Caki2 (cell line): ENCODE data around the gene MED13. TPM values are rescaled to one million over a fixed set of nuclear protein-coding genes. Genes with fewer than 3 reads are reported as not detected.

ENCODE experiments used
- DNase-seq: peaks from one replicate; pipeline ENCODE4 v3.0.0-alpha.2; 2015; ENCODE audit warnings: low read depth
- in situ Hi-C: cut with HindIII; loops from 2 replicates; pipeline ENCODE4 v1.10.0; 2016; ENCODE audit warnings: low sequenced_read_pairs, low pct_unique_long_range_greater_than_20kb, mixed read lengths
- total RNA-seq: library from RNA; depleted of rRNA; stranded (reverse); fragments of >200 nt; shearing (Covaris generic); gene quantifications from 2 replicates; pipeline ENCODE4 v1.2.3, GENCODE V29; 2014; ENCODE audit warnings: low replicate concordance

Gene MED13
- total RNA-seq, 1 experiment from 2014 or later: 10.8 TPM

- in situ Hi-C loops: no loop called here
Observed at GRCh38 chr17:62065611-62066468, 762 bp upstream of the MED13 start.

DNA sequence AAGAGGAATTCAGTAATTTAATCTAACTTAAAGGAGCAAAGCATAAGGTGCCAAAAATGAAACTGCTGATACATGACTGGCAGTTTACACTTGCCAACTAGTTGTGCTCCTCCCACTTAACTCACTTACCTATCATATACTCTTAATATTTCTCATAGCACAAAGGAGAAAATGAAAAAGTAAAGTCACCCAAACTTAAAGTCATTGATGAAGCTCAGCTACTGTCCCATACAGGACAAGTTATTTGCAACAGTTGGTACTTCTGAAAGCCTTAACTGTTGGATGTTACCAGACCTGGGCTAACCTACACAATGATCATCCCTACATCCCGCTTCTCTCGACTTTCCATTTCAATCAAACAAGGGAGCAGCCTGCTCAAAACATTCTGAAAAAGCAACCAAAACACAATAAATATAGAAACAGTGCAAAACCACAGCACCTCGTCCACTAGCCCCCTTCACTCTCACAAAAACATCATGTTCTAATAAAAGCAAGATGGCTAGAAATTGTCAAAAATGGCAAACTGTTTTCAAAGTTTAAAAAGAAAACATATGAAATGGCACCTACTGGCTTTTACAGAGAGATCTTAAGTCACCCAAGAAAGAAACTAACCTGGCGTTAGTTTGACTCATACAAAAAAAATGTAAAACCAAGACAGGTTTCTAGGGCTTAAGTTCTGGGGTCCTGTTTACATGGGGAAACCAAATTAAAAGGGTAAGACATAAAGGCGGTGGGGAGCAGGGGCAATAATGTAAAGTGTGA lies 868 bp downstream of the MED13 start:
- in situ Hi-C loops: no loop called here
- DNase-seq: peak; percentile 35

More at GRCh38 chr17:62065611-62066468, 762 bp upstream of the MED13 start:
- peak; percentile 98 for DNase-seq

- in situ Hi-C loops: no loop called here
- no peak for DNase-seq
Observed at GRCh38 chr17:62062944-62063343, 2.1 kb downstream of the MED13 start.

DNA sequence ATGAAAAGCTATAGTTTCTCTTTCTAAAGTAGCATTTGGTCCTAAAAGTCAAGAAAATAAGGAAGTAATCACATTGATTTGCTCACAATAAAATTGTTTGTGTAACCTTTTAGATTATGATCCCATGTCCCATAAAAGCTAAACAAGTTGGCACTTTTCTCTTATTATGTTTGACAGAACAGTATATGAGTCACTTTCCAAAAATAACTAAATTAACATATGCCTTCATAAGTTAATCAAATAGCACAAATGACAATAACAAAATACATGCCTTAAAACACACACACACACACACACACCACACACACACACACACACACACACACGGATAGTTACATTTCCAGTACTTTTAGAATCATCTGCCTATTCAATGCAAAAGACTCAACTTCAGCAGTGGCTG lies 2.8 kb downstream of the MED13 start:
- in situ Hi-C loops: no loop called here
- DNase-seq: no peak

- in situ Hi-C loops: no loop called here
- no peak for DNase-seq
Observed at GRCh38 chr17:62059414-62059813, 5.7 kb downstream of the MED13 start.

DNA sequence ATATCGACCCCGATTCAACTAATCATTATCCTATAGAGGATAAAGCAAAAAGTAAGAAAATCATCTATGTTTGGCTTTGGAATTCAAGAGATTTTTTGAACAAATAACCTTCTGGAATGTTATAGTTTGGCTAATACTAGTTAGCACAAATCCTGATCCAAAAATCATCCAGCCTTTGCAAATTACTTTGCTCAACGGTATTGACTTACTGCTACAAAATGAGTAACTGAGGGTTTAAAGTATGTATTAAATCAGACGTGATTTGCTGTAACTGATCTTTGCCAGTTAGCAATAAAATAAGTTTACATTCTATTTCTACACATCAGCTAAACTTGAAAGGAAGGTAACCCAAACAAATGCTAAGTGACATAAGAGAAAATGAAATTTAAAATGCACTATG lies 6.5 kb downstream of the MED13 start:
- in situ Hi-C loops: no loop called here
- no peak for DNase-seq

DNA sequence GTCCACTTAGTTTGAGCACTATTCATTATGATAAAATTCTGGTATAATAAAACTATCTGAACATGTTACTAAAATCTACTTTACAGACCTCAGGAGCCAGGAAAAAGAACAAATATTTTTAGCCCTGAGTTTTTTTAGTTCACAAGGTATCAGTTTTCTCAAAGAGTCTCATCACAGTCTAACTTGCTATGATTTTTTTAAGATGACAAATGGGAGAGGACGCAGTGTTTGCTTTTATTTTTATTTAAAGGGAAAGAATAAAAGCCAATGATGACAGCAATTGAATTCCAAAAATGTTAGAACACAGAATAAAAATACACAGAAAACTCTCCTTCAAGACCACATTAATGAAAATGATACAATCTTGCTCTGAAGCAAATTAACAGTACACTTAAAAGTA lies 7.4 kb downstream of the MED13 start:
- no peak for DNase-seq
- in situ Hi-C loops: no loop called here

DNA sequence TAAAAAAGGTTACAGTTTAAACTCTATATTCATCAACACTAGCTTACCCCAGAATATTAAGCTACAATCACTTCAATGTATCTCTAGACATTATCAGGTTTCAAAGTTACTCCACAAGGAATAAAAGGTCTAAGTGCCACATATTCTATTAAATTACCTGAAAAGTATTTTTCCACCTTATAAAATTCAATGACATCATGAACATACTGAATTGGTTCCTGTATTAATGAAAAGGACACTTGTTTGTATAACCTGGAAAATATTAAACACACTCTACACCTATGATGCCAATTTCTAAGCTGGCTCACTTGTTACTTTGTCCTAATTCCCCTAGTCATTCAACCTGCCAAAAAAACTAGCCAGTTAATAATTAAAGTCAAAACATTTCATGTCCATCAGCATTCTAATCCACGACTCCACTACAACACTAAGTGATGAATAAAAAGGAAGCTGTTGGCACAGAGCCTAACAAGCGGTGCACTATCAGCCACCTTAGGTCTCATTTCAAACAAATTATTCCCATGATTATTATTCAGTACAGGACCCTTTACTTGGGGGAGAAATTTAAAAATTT lies 12.2 kb downstream of the MED13 start:
- in situ Hi-C loops: no loop called here
- peak; percentile 63 for DNase-seq

DNA sequence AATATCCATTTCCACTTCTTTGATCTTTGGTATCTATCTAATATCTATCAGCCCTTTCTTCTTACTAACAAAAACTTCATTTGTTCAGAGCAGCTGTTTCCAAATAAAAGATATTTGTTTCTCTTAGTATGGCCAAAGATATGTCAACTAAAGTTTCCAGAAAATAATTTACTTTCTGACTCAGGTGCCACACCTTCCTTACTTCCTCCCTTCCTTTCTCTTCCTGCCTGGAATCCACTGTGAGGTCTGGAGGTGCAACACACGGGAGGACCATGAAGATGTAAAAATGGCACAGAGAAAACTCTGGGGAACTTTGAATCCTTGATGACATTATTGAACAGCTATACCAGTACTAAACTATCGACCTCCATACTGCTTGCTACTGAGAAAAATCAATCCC lies 14.0 kb downstream of the MED13 start:
- no peak for DNase-seq
- in situ Hi-C loops: no loop called here

- in situ Hi-C loops: no loop called here
- DNase-seq: no peak
Observed at GRCh38 chr17:62049299-62049698, 15.8 kb downstream of the MED13 start.

GRCh38 chr17:62048262-62048661 lies 16.8 kb downstream of the MED13 start:
- no peak for DNase-seq
- in situ Hi-C loops: no loop called here

- no peak for DNase-seq
- in situ Hi-C loops: no loop called here
Observed at GRCh38 chr17:62045517-62045916, 19.6 kb downstream of the MED13 start.

- no peak for DNase-seq
- in situ Hi-C loops: no loop called here
Observed at GRCh38 chr17:62045109-62045508, 20.0 kb downstream of the MED13 start.

- no peak for DNase-seq
- in situ Hi-C loops: no loop called here
Observed at GRCh38 chr17:62043602-62044001, 21.5 kb downstream of the MED13 start.

DNA sequence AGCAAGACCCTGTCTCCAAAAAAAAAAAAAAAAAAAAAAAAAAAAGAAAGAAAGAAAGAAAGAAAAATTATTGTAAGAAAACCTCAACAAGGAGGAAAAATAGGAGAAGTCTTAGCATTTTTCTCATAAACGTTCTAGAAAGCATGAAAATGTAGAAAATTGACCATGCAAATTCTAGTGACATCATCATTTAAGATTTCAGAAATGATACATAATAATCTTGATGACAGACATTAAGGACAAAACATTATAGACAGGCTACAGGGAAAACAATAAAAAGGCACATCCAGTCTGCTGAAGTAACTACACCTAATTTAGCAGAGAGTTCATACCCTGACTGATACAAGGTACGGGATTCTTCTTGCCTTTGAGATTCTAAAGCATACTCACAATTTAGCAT lies 21.9 kb downstream of the MED13 start:
- in situ Hi-C loops: no loop called here
- DNase-seq: no peak

GRCh38 chr17:62038248-62038647 lies 26.8 kb downstream of the MED13 start:
- in situ Hi-C loops: no loop called here

DNA sequence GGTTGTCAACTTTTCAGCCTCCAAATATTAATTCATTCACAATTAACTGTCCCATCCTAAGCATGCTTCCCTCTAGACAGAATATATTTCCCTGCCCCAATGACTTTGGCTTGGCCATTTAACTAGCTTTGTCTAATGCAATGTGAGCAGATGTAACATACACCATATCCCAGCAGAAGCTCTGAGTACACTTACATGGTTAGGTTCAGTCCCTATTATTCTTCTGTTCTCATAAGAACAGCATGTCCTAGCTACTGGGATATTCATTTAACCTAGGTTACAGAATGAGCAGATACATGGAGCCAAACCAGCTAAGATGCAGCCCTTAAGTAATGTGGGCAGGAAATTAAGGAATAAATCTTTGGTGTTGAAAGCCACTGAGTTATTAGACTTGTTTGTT lies 31.8 kb downstream of the MED13 start:
- no peak for DNase-seq
- in situ Hi-C loops: no loop called here

More at GRCh38 chr17:62038248-62038647, 26.8 kb downstream of the MED13 start:
- no peak for DNase-seq

- DNase-seq: no peak
- in situ Hi-C loops: no loop called here
Observed at GRCh38 chr17:62032480-62032879, 32.6 kb downstream of the MED13 start.

GRCh38 chr17:62030264-62030663 lies 34.8 kb downstream of the MED13 start:
- DNase-seq: no peak
- in situ Hi-C loops: no loop called here
